ENCODE results near the gene RBM6.

GRCh38 chr3:50117120-50117519 is 177.2 kb downstream of the RBM6 start:
- TF ChIP-seq CTCF (IDR thresholded peaks at IDR 0.05), result no peak
- TF ChIP-seq POLR2A (IDR thresholded peaks at IDR 0.05), result no peak
- TF ChIP-seq POLR2AphosphoS5 (IDR thresholded peaks at IDR 0.05; ENCODE audit: insufficient read depth in 1 of 2, low read depth in 1 of 2), result no peak

Measured in vagina (tissue), 2 donors.